A673 (cell line): ENCODE results near the gene SDR39U1. TPM values are rescaled to one million over a fixed set of nuclear protein-coding genes. Genes with fewer than 3 reads are reported as not detected.

Source experiments
- BruUV-seq: library from RNA; stranded (reverse); fragments of 400-500 nt; replicated peaks from 2 replicates; lab custom pipeline; 2021; lab: Mats Ljungman, UMichigan
- CTCF ChIA-PET: fragments of 300-600 bp; sonication (Branson Sonifier 250); formaldehyde crosslinking; loops from one replicate; lab custom pipeline; 2022; ENCODE audit warnings: antibody characterized with exemption; lab: Charles Lee
- POLR2A ChIA-PET: fragments of 300-600 bp; sonication (Branson Sonifier 250); formaldehyde crosslinking; loops from one replicate; lab custom pipeline; 2022; ENCODE audit warnings: antibody characterized with exemption; ENCODE audit not compliant: low non-redundant PET; lab: Charles Lee
- DNase-seq: peaks from one replicate; pipeline ENCODE4 v3.0.0-alpha.2; 2015; ENCODE audit warnings: low spot score
- H3K27ac ChIP-seq: fragments of 200-600 bp; sonication (generic); 2 replicates; pipeline ENCODE4 v1.5.1; 2016; ENCODE audit warnings: mixed run types, low read depth, mild to moderate bottlenecking, mixed read lengths, antibody characterized with exemption, low read length; ENCODE audit not compliant: poor library complexity, severe bottlenecking
- H3K27me3 ChIP-seq: fragments of 200-600 bp; sonication (generic); replicated peaks from 2 replicates; pipeline ENCODE4 v1.6.1; 2017; ENCODE audit warnings: mixed run types, low read depth, mild to moderate bottlenecking, mixed read lengths, antibody characterized with exemption, low read length; ENCODE audit not compliant: insufficient read depth, poor library complexity
- H3K36me3 ChIP-seq: fragments of 200-600 bp; sonication (generic); 2 replicates; pipeline ENCODE4 v1.6.1; 2016; ENCODE audit warnings: mixed run types, mild to moderate bottlenecking, mixed read lengths, antibody characterized with exemption, low read length; ENCODE audit not compliant: insufficient read depth, poor library complexity, severe bottlenecking
- H3K4me1 ChIP-seq: fragments of 200-600 bp; sonication (generic); 2 replicates; pipeline ENCODE4 v1.6.1; 2017; ENCODE audit warnings: mixed run types, mild to moderate bottlenecking, mixed read lengths, antibody characterized with exemption, low read length; ENCODE audit not compliant: insufficient read depth, poor library complexity, severe bottlenecking
- H3K4me3 ChIP-seq: fragments of 200-600 bp; sonication (generic); 2 replicates; pipeline ENCODE4 v1.5.1; 2016; ENCODE audit warnings: low read depth, mixed run types, mild to moderate bottlenecking, mixed read lengths, low read length; ENCODE audit not compliant: poor library complexity, severe bottlenecking
- H3K9me3 ChIP-seq: fragments of 200-600 bp; sonication (generic); 2 replicates; pipeline ENCODE4 v1.6.1; 2016; ENCODE audit warnings: mixed run types, low read depth, mild to moderate bottlenecking, mixed read lengths, antibody characterized with exemption, low read length; ENCODE audit not compliant: poor library complexity, severe bottlenecking
- CTCF ChIP-seq: fragments of 300-800, 200-600 bp; sonication (generic); conservative IDR thresholded peaks from 2 replicates; pipeline ENCODE4 v1.5.1; 2017; ENCODE audit warnings: low read depth, mild to moderate bottlenecking, antibody characterized with exemption, low read length, moderate library complexity, mixed read lengths
- EZH2 ChIP-seq: fragments of 200-600 bp; sonication (generic); IDR thresholded peaks from 2 replicates; pipeline ENCODE4 v1.6.1; 2017; ENCODE audit warnings: borderline replicate concordance, low read depth, mild to moderate bottlenecking, mixed read lengths, antibody characterized with exemption, low read length; ENCODE audit not compliant: poor library complexity, severe bottlenecking
- intact Hi-C: fragments of 100-400 bp; cut with micrococcal nuclease; formaldehyde crosslinking; loops from one replicate; pipeline ENCODE4 v1.10.0; 2022; ENCODE audit not compliant: unreplicated experiment
- total RNA-seq: library from RNA; stranded (reverse); gene quantifications from 2 replicates; pipeline ENCODE4 v1.2.3, GENCODE V29; 2021

Gene SDR39U1
- total RNA-seq, 1 experiment from 2014 or later: 49.1 TPM

- Histone ChIP-seq H3K4me3 (no peak overlapping the region), H3K36me3 (no peaks in the 10 kb centered on the region), H3K9me3 (no peaks in the 10 kb centered on the region), H3K27me3 (no peaks in the 10 kb centered on the region), H3K4me1 (no peaks in the 10 kb centered on the region), H3K27ac (no peak overlapping the region)
- intact Hi-C loops: no loop called here
- ChIA-PET CTCF (interaction anchor here (0.8 kb wide), 1 partner anchor 75 kb away, joined by 3 read pairs; no protein-coding TSS in a partner anchor), POLR2A (no interaction called here)
- TF ChIP-seq EZH2 (no peak), CTCF (no peak)
- no peak for DNase-seq
- BruUV-seq: no TSS peak
Observed at GRCh38 chr14:24408764-24409163, 33.8 kb downstream of the SDR39U1 start.

GRCh38 chr14:24407608-24408325 is 34.8 kb downstream of the SDR39U1 start:
- Histone ChIP-seq H3K4me1 (no peaks in the 10 kb centered on the region), H3K36me3 (no peaks in the 10 kb centered on the region), H3K27me3 (no peaks in the 10 kb centered on the region), H3K4me3 (no peak overlapping the region), H3K9me3 (no peaks in the 10 kb centered on the region), H3K27ac (no peak overlapping the region)
- ChIA-PET POLR2A (no interaction called here), CTCF (no interaction called here)
- TF ChIP-seq CTCF (no peak), EZH2 (no peak)
- no peak for DNase-seq
- no TSS peak for BruUV-seq
- intact Hi-C loops: no loop called here

- no peak for DNase-seq
Observed at GRCh38 chr14:24406416-24406815, 36.2 kb downstream of the SDR39U1 start.

More at GRCh38 chr14:24406416-24406815, 36.2 kb downstream of the SDR39U1 start:
- ChIA-PET CTCF (no interaction called here), POLR2A (no interaction called here)
- no peaks in the 10 kb centered on the region for H3K4me1 ChIP-seq
- no peak overlapping the region for H3K4me3 ChIP-seq
- intact Hi-C loops: no loop called here
- TF ChIP-seq EZH2 (no peak), CTCF (no peak)
- H3K27ac ChIP-seq: no peak overlapping the region
- no peaks in the 10 kb centered on the region for H3K9me3 ChIP-seq
- no peaks in the 10 kb centered on the region for H3K36me3 ChIP-seq
- no TSS peak for BruUV-seq
- no peaks in the 10 kb centered on the region for H3K27me3 ChIP-seq
